ENCODE data around the gene CCL24.
"Not testable (repeated sequence)": the region's sequence is repeated elsewhere in the genome, so short reads cannot be mapped to it uniquely, and the experiment has no call there.

Gene CCL24

DNA sequence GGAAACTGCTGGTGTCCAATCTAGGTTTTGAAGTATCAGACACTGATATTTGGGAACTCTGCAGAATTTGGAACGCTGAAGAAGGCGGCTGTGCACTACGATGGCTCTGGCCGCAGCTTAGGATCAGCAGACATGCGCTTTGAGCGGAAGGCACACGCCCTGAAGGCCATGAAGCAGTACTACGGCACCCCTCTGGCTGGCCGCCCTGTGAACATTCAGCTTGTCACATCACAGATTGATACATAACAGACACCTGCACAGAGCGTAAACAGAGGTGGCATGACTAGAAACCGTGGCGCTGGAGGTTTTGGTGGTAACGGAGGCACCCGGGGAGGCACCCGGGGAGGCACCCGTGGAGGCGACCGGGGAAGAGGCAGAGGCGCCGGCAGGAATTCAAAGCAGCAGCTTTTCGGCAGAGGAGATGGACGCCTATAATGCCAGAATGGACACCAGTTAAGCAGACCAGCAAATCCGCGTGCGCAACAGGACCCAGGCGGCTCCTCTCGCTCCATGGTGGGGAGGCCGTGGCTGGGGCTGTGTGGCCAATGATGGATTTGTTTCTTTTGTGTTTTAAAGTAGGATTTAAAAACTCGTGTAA is 22.2 kb upstream of the CCL24 start:
- Histone ChIP-seq H2BK120ac (ENCODE audit: low read depth, low read length) (no peak overlapping the region), H3K23ac (ENCODE audit: low read length in 2 of 2) (no peak overlapping the region), H3K9ac (ENCODE audit: low read length) (no peak overlapping the region), H3K36me3 (ENCODE audit: control insufficient read depth in 1 of 2, insufficient read depth in 2 of 2, low read depth in 1 of 2, low read length in 2 of 2) (no peaks in the 10 kb centered on the region), H3K4me2 (ENCODE audit: low read length, poor library complexity, severe bottlenecking) (no peak overlapping the region), H2BK5ac (ENCODE audit: low read depth, low read length, poor library complexity, severe bottlenecking) (no peak overlapping the region), H3K4me1 (ENCODE audit: control insufficient read depth, insufficient read depth, low read depth, low read length) (peaks cover 2% of the 10 kb centered on the region), H3K9me3 (ENCODE audit: control insufficient read depth, low read length) (no peaks in the 10 kb centered on the region), H3K27me3 (ENCODE audit: control insufficient read depth in 1 of 2, insufficient read depth in 1 of 2, low read length in 2 of 2) (peaks cover 0 to 8% of the 10 kb centered on the region in 2 experiments), H2AFZ (ENCODE audit: low read depth, low read length) (no peak overlapping the region), H2BK12ac (ENCODE audit: low read length in 2 of 2) (peak overlapping the region in 1 of 2 experiments; percentile 87), H3K4me3 (ENCODE audit: insufficient read depth in 1 of 2, low read depth in 1 of 2, low read length in 2 of 2) (no peak overlapping the region), H2AK5ac (ENCODE audit: low read length, severe bottlenecking) (no peak overlapping the region), H3K18ac (ENCODE audit: low read depth in 1 of 2, low read length in 2 of 2) (no peak overlapping the region), H3K14ac (ENCODE audit: low read length in 2 of 2) (no peak overlapping the region), H2BK15ac (ENCODE audit: low read depth, poor library complexity, severe bottlenecking) (no peak overlapping the region), H3K79me1 (replicated peaks; ENCODE audit: low read length, poor library complexity, severe bottlenecking) (no peaks in the 10 kb centered on the region), H3K27ac (ENCODE audit: low read length, poor library complexity, severe bottlenecking) (no peak overlapping the region), H4K91ac (ENCODE audit: low read length) (no peak overlapping the region), H3K4ac (ENCODE audit: low read depth in 1 of 2, low read length in 2 of 2) (no peak overlapping the region), H4K8ac (ENCODE audit: low read length) (peak overlapping the region; percentile 1)
- DNase-seq: no peak
- 92% methylated on average over 28 of the region's 29 CpGs for WGBS

DNA sequence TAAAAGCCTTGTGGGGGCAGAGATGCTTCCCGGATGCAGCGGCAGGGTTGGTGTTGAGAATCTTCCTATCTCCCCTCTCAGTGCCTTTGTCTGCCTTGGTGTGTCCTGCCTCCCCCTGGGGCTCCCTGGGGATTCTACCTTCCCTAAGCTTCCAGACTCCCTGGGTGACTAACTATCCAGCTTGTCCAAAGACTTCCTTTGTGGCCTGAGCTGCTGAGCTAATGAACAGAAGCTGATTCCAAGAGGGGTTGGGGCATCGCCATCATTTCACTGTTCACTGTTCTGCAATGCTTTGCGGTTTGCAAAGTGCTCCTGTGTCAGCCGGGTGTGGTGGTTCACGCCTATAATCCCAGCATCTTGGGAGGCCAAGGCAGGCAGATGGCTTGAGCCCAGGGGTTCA is 20.1 kb upstream of the CCL24 start:
- H2AK5ac ChIP-seq (ENCODE audit: low read length, severe bottlenecking); H3K36me3 ChIP-seq (ENCODE audit: control insufficient read depth in 1 of 2, insufficient read depth in 2 of 2, low read depth in 1 of 2, low read length in 2 of 2); H2AFZ ChIP-seq (ENCODE audit: low read depth, low read length); H3K27ac ChIP-seq (ENCODE audit: low read length, poor library complexity, severe bottlenecking); H3K79me1 ChIP-seq (replicated peaks; ENCODE audit: low read length, poor library complexity, severe bottlenecking); H3K23ac ChIP-seq (ENCODE audit: low read length in 2 of 2); H3K9ac ChIP-seq (ENCODE audit: low read length); H4K91ac ChIP-seq (ENCODE audit: low read length); H3K4ac ChIP-seq (ENCODE audit: low read depth in 1 of 2, low read length in 2 of 2); DNase-seq; H3K4me3 ChIP-seq (ENCODE audit: insufficient read depth in 1 of 2, low read depth in 1 of 2, low read length in 2 of 2); H2BK120ac ChIP-seq (ENCODE audit: low read depth, low read length); H2BK5ac ChIP-seq (ENCODE audit: low read depth, low read length, poor library complexity, severe bottlenecking); H4K8ac ChIP-seq (ENCODE audit: low read length); H2BK15ac ChIP-seq (ENCODE audit: low read depth, poor library complexity, severe bottlenecking); H3K18ac ChIP-seq (ENCODE audit: low read depth in 1 of 2, low read length in 2 of 2); H3K4me2 ChIP-seq (ENCODE audit: low read length, poor library complexity, severe bottlenecking); H3K9me3 ChIP-seq (ENCODE audit: control insufficient read depth, low read length); H3K4me1 ChIP-seq (ENCODE audit: control insufficient read depth, insufficient read depth, low read depth, low read length): not testable (repeated sequence)
- 90% methylated on average over 6 of the region's 6 CpGs for WGBS
- Histone ChIP-seq H2BK12ac (ENCODE audit: low read length in 2 of 2) (peak overlapping the region in 1 of 2 experiments; percentile 54), H3K14ac (ENCODE audit: low read length in 2 of 2) (peak overlapping the region in 1 of 2 experiments; percentile 32), H3K27me3 (ENCODE audit: control insufficient read depth in 1 of 2, insufficient read depth in 1 of 2, low read length in 2 of 2) (peaks cover 0 to 11% of the 10 kb centered on the region in 2 experiments)

- no peak for DNase-seq
- Histone ChIP-seq H3K36me3 (ENCODE audit: control insufficient read depth in 1 of 2, insufficient read depth in 2 of 2, low read depth in 1 of 2, low read length in 2 of 2) (no peaks in the 10 kb centered on the region), H2AK5ac (ENCODE audit: low read length, severe bottlenecking) (no peak overlapping the region), H3K23ac (ENCODE audit: low read length in 2 of 2) (no peak overlapping the region), H3K4me1 (ENCODE audit: control insufficient read depth, insufficient read depth, low read depth, low read length) (peaks cover 5% of the 10 kb centered on the region), H3K18ac (ENCODE audit: low read depth in 1 of 2, low read length in 2 of 2) (no peak overlapping the region), H3K79me1 (replicated peaks; ENCODE audit: low read length, poor library complexity, severe bottlenecking) (no peaks in the 10 kb centered on the region), H3K27ac (ENCODE audit: low read length, poor library complexity, severe bottlenecking) (no peak overlapping the region), H3K27me3 (ENCODE audit: control insufficient read depth in 1 of 2, insufficient read depth in 1 of 2, low read length in 2 of 2) (peaks cover 0 to 22% of the 10 kb centered on the region in 2 experiments), H3K4me3 (ENCODE audit: insufficient read depth in 1 of 2, low read depth in 1 of 2, low read length in 2 of 2) (no peak overlapping the region), H2BK5ac (ENCODE audit: low read depth, low read length, poor library complexity, severe bottlenecking) (no peak overlapping the region), H4K91ac (ENCODE audit: low read length) (no peak overlapping the region), H3K4me2 (ENCODE audit: low read length, poor library complexity, severe bottlenecking) (no peak overlapping the region), H3K9me3 (ENCODE audit: control insufficient read depth, low read length) (no peaks in the 10 kb centered on the region), H2BK12ac (ENCODE audit: low read length in 2 of 2) (no peak overlapping the region), H3K9ac (ENCODE audit: low read length) (no peak overlapping the region), H2BK120ac (ENCODE audit: low read depth, low read length) (no peak overlapping the region), H2AFZ (ENCODE audit: low read depth, low read length) (no peak overlapping the region), H3K14ac (ENCODE audit: low read length in 2 of 2) (no peak overlapping the region), H2BK15ac (ENCODE audit: low read depth, poor library complexity, severe bottlenecking) (no peak overlapping the region), H3K4ac (ENCODE audit: low read depth in 1 of 2, low read length in 2 of 2) (no peak overlapping the region), H4K8ac (ENCODE audit: low read length) (no peak overlapping the region)
- WGBS: 92% methylated on average over 5 of the region's 6 CpGs
Measured at GRCh38 chr7:75830978-75831377, 17.4 kb upstream of the CCL24 start.

DNA sequence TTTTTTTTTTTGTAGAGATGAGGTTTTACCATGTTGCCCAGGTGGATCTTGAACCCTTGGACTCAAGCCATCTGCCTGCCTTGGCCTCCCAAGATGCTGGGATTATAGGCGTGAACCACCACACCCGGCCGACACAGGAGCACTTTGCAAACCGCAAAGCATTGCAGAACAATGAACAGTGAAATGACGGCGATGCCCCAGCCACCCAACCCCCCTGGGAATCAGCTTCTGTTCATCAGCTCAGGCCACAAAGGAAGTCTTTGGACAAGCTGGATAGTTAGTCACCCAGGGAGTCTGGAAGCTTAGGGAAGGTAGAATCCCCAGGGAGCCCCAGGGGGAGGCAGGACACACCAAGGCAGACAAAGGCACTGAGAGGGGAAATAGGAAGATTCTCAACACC is 16.1 kb upstream of the CCL24 start:
- H4K8ac ChIP-seq (ENCODE audit: low read length); H3K79me1 ChIP-seq (replicated peaks; ENCODE audit: low read length, poor library complexity, severe bottlenecking); H3K9ac ChIP-seq (ENCODE audit: low read length); H2AFZ ChIP-seq (ENCODE audit: low read depth, low read length); H2BK120ac ChIP-seq (ENCODE audit: low read depth, low read length); H2BK5ac ChIP-seq (ENCODE audit: low read depth, low read length, poor library complexity, severe bottlenecking); H3K9me3 ChIP-seq (ENCODE audit: control insufficient read depth, low read length); H3K4me3 ChIP-seq (ENCODE audit: insufficient read depth in 1 of 2, low read depth in 1 of 2, low read length in 2 of 2); H3K18ac ChIP-seq (ENCODE audit: low read depth in 1 of 2, low read length in 2 of 2); H3K36me3 ChIP-seq (ENCODE audit: control insufficient read depth in 1 of 2, insufficient read depth in 2 of 2, low read depth in 1 of 2, low read length in 2 of 2); H3K4me1 ChIP-seq (ENCODE audit: control insufficient read depth, insufficient read depth, low read depth, low read length); H3K14ac ChIP-seq (ENCODE audit: low read length in 2 of 2); H2BK12ac ChIP-seq (ENCODE audit: low read length in 2 of 2); H4K91ac ChIP-seq (ENCODE audit: low read length); H3K4ac ChIP-seq (ENCODE audit: low read depth in 1 of 2, low read length in 2 of 2); H3K4me2 ChIP-seq (ENCODE audit: low read length, poor library complexity, severe bottlenecking); H2BK15ac ChIP-seq (ENCODE audit: low read depth, poor library complexity, severe bottlenecking); H3K27ac ChIP-seq (ENCODE audit: low read length, poor library complexity, severe bottlenecking); H2AK5ac ChIP-seq (ENCODE audit: low read length, severe bottlenecking); H3K23ac ChIP-seq (ENCODE audit: low read length in 2 of 2): not testable (repeated sequence)
- DNase-seq: peak; percentile 50
- H3K27me3 ChIP-seq (ENCODE audit: control insufficient read depth in 1 of 2, insufficient read depth in 1 of 2, low read length in 2 of 2): peaks cover 0 to 28% of the 10 kb centered on the region in 2 experiments
- 82% methylated on average over 6 of the region's 6 CpGs for WGBS
